Fibroblast of lung (primary cell): ENCODE results near the gene MCM3AP. TPM values are rescaled to one million over a fixed set of nuclear protein-coding genes. Genes with fewer than 3 reads are reported as not detected.

Experiments used
- DNase-seq, 2 donors: peaks; one replicate each; pipeline versions ENCODE4 v3.0.0 to v3.0.0-alpha.2; 2010; ENCODE audit warnings: low read depth in 2 of 2
- H2AFZ ChIP-seq: 2 replicates; pipeline ENCODE4 v1.5.1; 2012; ENCODE audit warnings: low read length, control low read depth, inconsistent platforms
- H3K27ac ChIP-seq: 2 replicates; pipeline ENCODE4 v1.5.1; 2011; ENCODE audit warnings: low read length, control low read depth; ENCODE audit not compliant: insufficient read depth
- H3K27me3 ChIP-seq: 2 replicates; pipeline ENCODE4 v1.5.1; 2011; ENCODE audit warnings: mild to moderate bottlenecking, low read length; ENCODE audit not compliant: control insufficient read depth, insufficient read depth
- H3K36me3 ChIP-seq: 2 replicates; pipeline ENCODE4 v1.5.1; 2011; ENCODE audit warnings: low read length; ENCODE audit not compliant: control insufficient read depth, insufficient read depth
- H3K4me1 ChIP-seq: 2 replicates; pipeline ENCODE4 v1.5.1; 2011; ENCODE audit warnings: low read length; ENCODE audit not compliant: control insufficient read depth, insufficient read depth; ENCODE audit errors: extremely low read depth
- H3K4me2 ChIP-seq: 2 replicates; pipeline ENCODE4 v1.5.1; 2011; ENCODE audit warnings: low read length, control low read depth; ENCODE audit not compliant: insufficient read depth; ENCODE audit errors: extremely low read depth
- H3K4me3 ChIP-seq, 4 experiments: fragments of 200-600 bp in 1 of 4; sonication (generic) in 1 of 4; replicated peaks in 1 of 4; 2 replicates each; pipeline ENCODE4 v1.5.1; 2011 to 2016; ENCODE audit warnings: low read length in 4 of 4, low read depth in 3 of 4, mild to moderate bottlenecking in 3 of 4, control low read depth in 2 of 4, inconsistent platforms in 1 of 4, mixed read lengths in 1 of 4; ENCODE audit not compliant: insufficient read depth in 1 of 4; ENCODE audit errors: control extremely low read depth in 1 of 4
- H3K79me2 ChIP-seq: 2 replicates; pipeline ENCODE4 v1.5.1; 2012; ENCODE audit warnings: mild to moderate bottlenecking, low read length, inconsistent platforms; ENCODE audit not compliant: control insufficient read depth, insufficient read depth
- H3K9ac ChIP-seq: 2 replicates; pipeline ENCODE4 v1.5.1; 2011; ENCODE audit warnings: mild to moderate bottlenecking, low read length, control low read depth; ENCODE audit not compliant: insufficient read depth
- H3K9me3 ChIP-seq: 2 replicates; pipeline ENCODE4 v1.5.1; 2012; ENCODE audit warnings: low read depth, low read length; ENCODE audit not compliant: control insufficient read depth, insufficient read depth
- H4K20me1 ChIP-seq: 2 replicates; pipeline ENCODE4 v1.5.1; 2011; ENCODE audit warnings: low read length; ENCODE audit not compliant: control insufficient read depth, insufficient read depth; ENCODE audit errors: extremely low read depth
- EZH2 ChIP-seq: IDR thresholded peaks from 2 replicates; pipeline ENCODE4 v1.5.1; 2012; ENCODE audit warnings: low read length, control low read depth, mild to moderate bottlenecking; ENCODE audit errors: missing control alignments
- polyA plus RNA-seq, 2 donors: library from polyadenylated mRNA; depleted of rRNA in 1 of 2; stranded (reverse) in 1 of 2; unstranded in 1 of 2; fragments of >200 nt; gene quantifications; 2 replicates each; pipeline ENCODE4 v1.2.1, GENCODE V29; 2011 to 2012; ENCODE audit warnings: missing spikeins in 1 of 2
- total RNA-seq: library from RNA; depleted of rRNA; stranded (reverse); fragments of >200 nt; gene quantifications from 2 replicates; pipeline ENCODE4 v1.2.1, GENCODE V29; 2014
- TF ChIP-seq, protein P1 (sequence below), 2 donors: IDR thresholded peaks in 1 of 2; conservative IDR thresholded peaks in 1 of 2; 1 replicate in 1 of 2; 2 replicates in 1 of 2; pipeline ENCODE4 v1.5.1; 2011 to 2012; ENCODE audit warnings: low read length in 2 of 2, control low read depth in 1 of 2, inconsistent platforms in 1 of 2, low read depth in 1 of 2, mild to moderate bottlenecking in 1 of 2

Gene MCM3AP
- total and polyA plus RNA-seq, 2 donors (not counting 1 experiment from before 2014, with no cell fraction given), result 40.4 to 64.6 TPM

DNA sequence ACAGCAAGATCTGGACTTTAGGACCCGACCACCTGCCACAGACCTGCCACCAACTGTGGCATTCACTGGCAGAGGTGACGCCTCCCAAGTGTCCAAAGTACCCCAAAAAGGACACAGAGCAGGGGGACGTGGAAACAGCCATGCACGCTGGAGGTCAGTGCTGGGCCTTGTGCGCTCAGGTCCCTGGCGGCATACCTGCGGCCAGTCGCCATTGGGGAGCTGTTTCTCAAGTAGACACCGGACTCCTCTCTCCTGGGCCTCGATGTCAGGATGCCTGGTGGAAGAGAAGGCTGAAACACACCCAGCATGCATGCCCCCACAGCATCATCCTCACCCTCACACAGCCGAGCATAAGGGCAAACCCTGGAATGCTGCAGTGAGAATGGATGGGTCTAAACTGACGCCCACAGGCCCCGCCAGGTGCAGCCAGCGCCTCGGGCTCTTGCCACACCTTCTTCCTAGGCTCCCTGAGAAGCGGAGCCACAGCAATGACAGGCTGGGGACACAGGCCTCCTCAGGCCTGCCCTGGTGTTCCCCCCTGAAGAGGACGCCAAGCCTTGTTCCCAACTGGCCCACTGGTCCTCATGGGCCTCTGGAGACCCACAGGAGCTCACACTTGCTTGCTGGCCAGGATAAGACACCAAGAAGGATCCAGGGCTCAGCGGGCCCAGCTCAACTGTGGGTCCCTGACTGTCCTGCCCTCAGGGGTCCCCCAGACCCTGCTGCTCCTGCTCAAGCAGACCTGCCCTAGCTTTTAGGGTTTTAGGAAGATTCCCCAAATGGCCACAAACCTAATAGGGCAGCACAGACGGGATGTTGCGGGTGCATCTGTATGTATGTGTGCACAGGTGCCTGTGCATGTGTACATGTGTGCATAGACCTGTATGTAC, 93.5 kb downstream of the MCM3AP start:
- Histone ChIP-seq H4K20me1 (no peaks in the 10 kb centered on the region), H3K4me2 (no peak overlapping the region), H3K4me1 (peaks cover 21% of the 10 kb centered on the region), H3K27me3 (no peaks in the 10 kb centered on the region), H2AFZ (no peak overlapping the region), H3K79me2 (peaks cover 1% of the 10 kb centered on the region), H3K9me3 (no peaks in the 10 kb centered on the region), H3K9ac (no peak overlapping the region), H3K4me3 (no peak overlapping the region), H3K36me3 (peaks cover 49% of the 10 kb centered on the region), H3K27ac (no peak overlapping the region)
- TF ChIP-seq, protein P1, sequence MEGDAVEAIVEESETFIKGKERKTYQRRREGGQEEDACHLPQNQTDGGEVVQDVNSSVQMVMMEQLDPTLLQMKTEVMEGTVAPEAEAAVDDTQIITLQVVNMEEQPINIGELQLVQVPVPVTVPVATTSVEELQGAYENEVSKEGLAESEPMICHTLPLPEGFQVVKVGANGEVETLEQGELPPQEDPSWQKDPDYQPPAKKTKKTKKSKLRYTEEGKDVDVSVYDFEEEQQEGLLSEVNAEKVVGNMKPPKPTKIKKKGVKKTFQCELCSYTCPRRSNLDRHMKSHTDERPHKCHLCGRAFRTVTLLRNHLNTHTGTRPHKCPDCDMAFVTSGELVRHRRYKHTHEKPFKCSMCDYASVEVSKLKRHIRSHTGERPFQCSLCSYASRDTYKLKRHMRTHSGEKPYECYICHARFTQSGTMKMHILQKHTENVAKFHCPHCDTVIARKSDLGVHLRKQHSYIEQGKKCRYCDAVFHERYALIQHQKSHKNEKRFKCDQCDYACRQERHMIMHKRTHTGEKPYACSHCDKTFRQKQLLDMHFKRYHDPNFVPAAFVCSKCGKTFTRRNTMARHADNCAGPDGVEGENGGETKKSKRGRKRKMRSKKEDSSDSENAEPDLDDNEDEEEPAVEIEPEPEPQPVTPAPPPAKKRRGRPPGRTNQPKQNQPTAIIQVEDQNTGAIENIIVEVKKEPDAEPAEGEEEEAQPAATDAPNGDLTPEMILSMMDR (conservative IDR thresholded peaks at IDR 0.05 in 1 of 2, IDR thresholded peaks at IDR 0.05 in 1 of 2; ENCODE audit: low read depth in 1 of 2, low read length in 2 of 2), result no peak
- no peak for TF ChIP-seq EZH2
- DNase-seq, result no peak

DNA sequence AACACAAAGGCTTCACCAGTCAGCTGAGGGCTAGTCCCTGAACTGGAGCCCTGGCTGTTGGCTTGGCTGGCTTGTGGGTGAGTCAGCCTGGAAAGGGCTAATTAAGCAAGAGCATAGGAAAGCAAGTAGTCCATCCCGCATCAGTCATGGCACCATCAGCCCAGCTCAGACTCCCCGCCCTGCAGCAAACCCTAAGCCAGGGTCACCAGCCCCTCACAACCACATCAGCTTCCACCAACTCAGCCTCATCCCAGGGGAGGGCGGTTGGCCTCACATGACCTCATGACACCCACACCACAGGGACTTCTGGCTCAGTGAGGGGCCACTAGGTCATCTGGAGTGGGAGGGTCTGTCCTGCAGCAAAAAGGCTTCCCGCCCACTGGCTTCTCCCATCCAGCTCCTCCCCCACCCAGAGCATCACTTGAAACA, 94.1 kb downstream of the MCM3AP start:
- no peak overlapping the region for H3K27ac ChIP-seq

DNA sequence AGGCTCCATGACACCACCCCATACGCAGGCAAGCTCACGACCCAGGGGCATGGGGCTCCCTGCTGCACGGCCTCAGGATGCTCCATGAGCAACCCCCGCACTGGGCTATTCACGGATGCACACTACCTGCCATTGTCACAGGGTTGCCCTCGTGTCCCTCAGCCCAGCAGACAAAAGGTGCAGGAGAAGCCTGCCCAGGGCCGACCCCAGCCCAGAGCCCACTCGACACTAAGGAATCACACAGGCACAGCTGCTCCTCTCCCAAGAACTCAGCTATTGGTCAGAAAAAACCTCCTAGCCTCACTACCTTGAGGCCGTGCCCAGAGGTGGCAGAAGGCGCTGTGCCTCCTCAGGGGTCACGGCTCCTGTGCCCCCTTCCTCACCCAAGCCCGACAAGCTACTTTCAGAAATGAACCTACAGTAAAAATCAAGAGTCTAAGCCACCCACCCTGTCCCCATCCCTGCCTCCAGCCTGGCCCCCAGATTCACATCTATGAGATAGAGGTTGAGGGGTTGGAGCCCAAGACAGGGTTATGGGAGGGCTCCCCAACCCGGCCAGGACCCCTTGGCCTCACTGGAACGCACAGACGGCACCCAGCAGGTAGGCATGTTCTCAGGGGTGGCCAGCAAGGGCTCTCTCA, 94.8 kb downstream of the MCM3AP start:
- TF ChIP-seq, protein P1 (conservative IDR thresholded peaks at IDR 0.05 in 1 of 2, IDR thresholded peaks at IDR 0.05 in 1 of 2; ENCODE audit: low read depth in 1 of 2, low read length in 2 of 2), result no peak
- TF ChIP-seq EZH2, result no peak
- no peak overlapping the region for H3K4me3 ChIP-seq
- peaks cover 37% of the 10 kb centered on the region for H3K36me3 ChIP-seq
- peak overlapping the region; percentile 14 for H3K27ac ChIP-seq
- H3K4me1 ChIP-seq, result peaks cover 21% of the 10 kb centered on the region
- peak overlapping the region; percentile 27 for H3K9ac ChIP-seq
- no peaks in the 10 kb centered on the region for H3K27me3 ChIP-seq
- H3K79me2 ChIP-seq, result no peaks in the 10 kb centered on the region
- no peak overlapping the region for H2AFZ ChIP-seq
- H3K9me3 ChIP-seq, result no peaks in the 10 kb centered on the region
- H4K20me1 ChIP-seq, result no peaks in the 10 kb centered on the region
- DNase-seq, result no peak
- H3K4me2 ChIP-seq, result no peak overlapping the region

More for the DNA sequence above, 94.1 kb downstream of the MCM3AP start:
- H3K9ac ChIP-seq, result no peak overlapping the region
- H3K4me1 ChIP-seq, result peaks cover 21% of the 10 kb centered on the region
- H3K4me2 ChIP-seq, result no peak overlapping the region
- peak; percentile 79 to 88 for DNase-seq
- no peaks in the 10 kb centered on the region for H3K79me2 ChIP-seq
- no peak overlapping the region for H2AFZ ChIP-seq
- no peak overlapping the region for H3K4me3 ChIP-seq
- peaks cover 44% of the 10 kb centered on the region for H3K36me3 ChIP-seq
- no peaks in the 10 kb centered on the region for H3K9me3 ChIP-seq
- no peaks in the 10 kb centered on the region for H3K27me3 ChIP-seq
- TF ChIP-seq, protein P1 (conservative IDR thresholded peaks at IDR 0.05 in 1 of 2, IDR thresholded peaks at IDR 0.05 in 1 of 2; ENCODE audit: low read depth in 1 of 2, low read length in 2 of 2), result no peak
- no peak for TF ChIP-seq EZH2
- no peaks in the 10 kb centered on the region for H4K20me1 ChIP-seq
